K562 (cell line): ENCODE measurements around the gene SPATA32. TPM values are rescaled to one million over a fixed set of nuclear protein-coding genes. Genes with fewer than 3 reads are reported as not detected.
A peak's percentile ranks its signal among the peaks of the same experiment; 100 is the strongest.

ENCODE experiments used
- ATAC-seq: fragments of 200-7000 bp; cut with Tn5 transposase; 3 replicates; pipeline ENCODE4 v1.9.1; 2020; ENCODE audit warnings: moderate library complexity
- BruUV-seq: library from RNA; stranded (reverse); fragments of 400-500 nt; replicated peaks from 2 replicates; lab custom pipeline; 2021; lab: Mats Ljungman, UMichigan
- CTCF ChIA-PET: fragments of 300-600 bp; formaldehyde crosslinking; extraction: SDS; loops from one replicate; lab custom pipeline; 2021; ENCODE audit warnings: low intra/inter-chr PET ratio; lab: Yijun Ruan, JAX
- POLR2A ChIA-PET: fragments of 300-600, 350-650 bp; sonication (Branson Sonifier 250); formaldehyde crosslinking; extraction: SDS; loops from one replicate; lab custom pipeline; 2021; ENCODE audit warnings: antibody characterized with exemption, inconsistent platforms; lab: Yijun Ruan, JAX
- DNase-seq, 4 experiments: peaks; one replicate each; pipeline versions ENCODE4 v3.0.0 to v3.0.0-alpha.2; 2011 to 2018; ENCODE audit warnings: low spot score in 3 of 4, mixed read lengths in 3 of 4; ENCODE audit errors: extremely low read depth in 1 of 4
- FAIRE-seq: peaks from 2 replicates; lab custom pipeline; 2011; peaks lifted over from hg19 to GRCh38; lab: Jason Lieb, UNC
- H2AFZ ChIP-seq: 2 replicates; pipeline ENCODE4 v1.6.0; 2011; ENCODE audit warnings: low read depth, low read length, control low read depth, inconsistent platforms
- H3K27ac ChIP-seq: fragments of 200-600 bp; 3 replicates; pipeline ENCODE4 v1.8.0; 2011; ENCODE audit warnings: low read depth, mild to moderate bottlenecking, control low read depth, inconsistent platforms, low read length, moderate library complexity, mixed read lengths; ENCODE audit errors: extremely low read depth
- H3K27me3 ChIP-seq, 2 experiments: fragments of 300-600 bp in 1 of 2; 2 replicates in 1 of 2; 3 replicates in 1 of 2; pipeline versions ENCODE4 v1.6.0 to v1.8.0; 2011; ENCODE audit warnings: inconsistent platforms in 2 of 2, low read length in 2 of 2, mild to moderate bottlenecking in 1 of 2, mixed read lengths in 1 of 2, moderate library complexity in 1 of 2; ENCODE audit not compliant: control insufficient read depth in 2 of 2, insufficient read depth in 2 of 2
- H3K36me3 ChIP-seq: fragments of 300-600 bp; 3 replicates; pipeline ENCODE4 v1.8.0; 2011; ENCODE audit warnings: mild to moderate bottlenecking, low read length, inconsistent platforms; ENCODE audit not compliant: control insufficient read depth, insufficient read depth
- H3K4me1 ChIP-seq, 2 experiments: fragments of 200-600 bp in 1 of 2; replicated peaks in 1 of 2; 2 replicates in 1 of 2; 3 replicates in 1 of 2; pipeline versions ENCODE4 v1.5.1 to v1.8.0; 2011; ENCODE audit warnings: inconsistent platforms in 2 of 2, low read length in 2 of 2, mild to moderate bottlenecking in 1 of 2, mixed read lengths in 1 of 2, moderate library complexity in 1 of 2; ENCODE audit not compliant: control insufficient read depth in 2 of 2, insufficient read depth in 2 of 2
- H3K4me2 ChIP-seq: 2 replicates; pipeline ENCODE4 v1.6.1; 2011; ENCODE audit warnings: low read length, control low read depth, inconsistent platforms, mixed read lengths; ENCODE audit not compliant: insufficient read depth
- H3K4me3 ChIP-seq: fragments of 200-600 bp; sonication (generic), shearing (Covaris generic); 2 replicates; pipeline ENCODE4 v1.5.1; 2016; ENCODE audit warnings: control low read depth, inconsistent platforms
- H3K79me2 ChIP-seq: fragments of 200-600 bp; 3 replicates; pipeline ENCODE4 v1.8.0; 2011; ENCODE audit warnings: low read length, inconsistent platforms; ENCODE audit not compliant: control insufficient read depth, insufficient read depth
- H3K9ac ChIP-seq, 2 experiments: 2 replicates each; pipeline versions ENCODE4 v1.6.0 to v1.6.1; 2011; ENCODE audit warnings: low read depth in 2 of 2, low read length in 2 of 2, control low read depth in 1 of 2, inconsistent platforms in 1 of 2, mild to moderate bottlenecking in 1 of 2, mixed read lengths in 1 of 2; ENCODE audit not compliant: insufficient read depth in 1 of 2
- H3K9me1 ChIP-seq: one replicate; pipeline ENCODE4 v1.6.0; 2011; ENCODE audit warnings: inconsistent platforms, mild to moderate bottlenecking, low read length, moderate library complexity; ENCODE audit not compliant: control insufficient read depth, insufficient read depth
- H3K9me3 ChIP-seq: replicated peaks from 2 replicates; pipeline ENCODE4 v1.5.1; 2011; ENCODE audit warnings: low read depth, low read length, inconsistent platforms; ENCODE audit not compliant: control insufficient read depth, insufficient read depth
- H4K20me1 ChIP-seq: replicated peaks from 2 replicates; pipeline ENCODE4 v1.6.1; 2011; ENCODE audit warnings: low read length, inconsistent platforms, mixed read lengths; ENCODE audit not compliant: control insufficient read depth, insufficient read depth
- BACH1 ChIP-seq: fragments of 200-800 bp; sonication (Bioruptor generic); IDR thresholded peaks from 2 replicates; pipeline ENCODE4 v1.6.1; 2016; ENCODE audit warnings: missing genetic modification characterization, missing compliant biosample characterization
- CREM ChIP-seq: IDR thresholded peaks from 2 replicates; pipeline ENCODE4 v1.6.1; 2014; ENCODE audit warnings: antibody characterized with exemption, low read depth
- CXXC5 ChIP-seq: fragments of 250-450 bp; sonication (Bioruptor Pico); IDR thresholded peaks from 2 replicates; pipeline ENCODE4 v1.8.0; 2022; ENCODE audit warnings: inconsistent platforms, mild to moderate bottlenecking, moderate library complexity
- EWSR1 ChIP-seq: fragments of 450-650 bp; IDR thresholded peaks from 2 replicates; pipeline ENCODE4 v1.6.1; 2018; ENCODE audit warnings: borderline replicate concordance, mild to moderate bottlenecking, low read depth, moderate library complexity; ENCODE audit not compliant: partially characterized antibody
- GABPB1 ChIP-seq: sonication (generic); formaldehyde crosslinking; IDR thresholded peaks from 2 replicates; pipeline ENCODE4 v1.8.0; 2022; ENCODE audit warnings: mild to moderate bottlenecking, missing genetic modification reagents
- GATAD2B ChIP-seq: fragments of 450-650 bp; IDR thresholded peaks from 2 replicates; pipeline ENCODE4 v1.6.1; 2017; ENCODE audit warnings: mild to moderate bottlenecking, borderline replicate concordance
- HSF4 ChIP-seq: fragments of 250-450 bp; sonication (Bioruptor Pico); IDR thresholded peaks from 2 replicates; pipeline ENCODE4 v2.1.2; 2022; ENCODE audit warnings: mild to moderate bottlenecking, moderate library complexity, borderline replicate concordance
- L3MBTL2 ChIP-seq: fragments of 450-650 bp; IDR thresholded peaks from 2 replicates; pipeline ENCODE4 v1.6.1; 2016; ENCODE audit warnings: mild to moderate bottlenecking, moderate library complexity
- MIER1 ChIP-seq: fragments of 450-650 bp; IDR thresholded peaks from 2 replicates; pipeline ENCODE4 v1.6.1; 2016; ENCODE audit warnings: antibody characterized with exemption, mild to moderate bottlenecking, low read depth
- NCOA6 ChIP-seq: fragments of 450-650 bp; IDR thresholded peaks from 2 replicates; pipeline ENCODE4 v1.6.1; 2017; ENCODE audit warnings: mild to moderate bottlenecking
- RAD51 ChIP-seq: fragments of 450-650 bp; IDR thresholded peaks from 2 replicates; pipeline ENCODE4 v1.7.1; 2016; ENCODE audit warnings: low read depth, mild to moderate bottlenecking, borderline replicate concordance
- SMAD1 ChIP-seq: fragments of 150-350 bp; IDR thresholded peaks from 2 replicates; pipeline ENCODE4 v1.6.1; 2014; ENCODE audit warnings: low read length, low read depth; ENCODE audit not compliant: partially characterized antibody
- ZBTB17 ChIP-seq: fragments of 450-650 bp; formaldehyde crosslinking; IDR thresholded peaks from 2 replicates; pipeline ENCODE4 v1.4.0; 2020; ENCODE audit warnings: mild to moderate bottlenecking
- ZFX ChIP-seq: sonication (generic); formaldehyde crosslinking; IDR thresholded peaks from 2 replicates; pipeline ENCODE4 v1.8.0; 2022; ENCODE audit warnings: mild to moderate bottlenecking, missing genetic modification reagents, moderate library complexity
- ZHX1 ChIP-seq: fragments of 150-350 bp; conservative IDR thresholded peaks from 2 replicates; pipeline ENCODE4 v1.6.1; 2014; ENCODE audit warnings: low read length
- ZNF512 ChIP-seq: IDR thresholded peaks from 2 replicates; pipeline ENCODE4 v1.6.1; 2016; ENCODE audit warnings: missing genetic modification characterization, missing compliant biosample characterization
- ZSCAN32 ChIP-seq: fragments of 450-650 bp; formaldehyde crosslinking; IDR thresholded peaks from 2 replicates; pipeline ENCODE4 v1.4.0; 2020; ENCODE audit warnings: mild to moderate bottlenecking, moderate library complexity
- WGBS: fragments of 100-300 bp; shearing (Covaris generic); methylation state at CpG from one replicate; pipeline ENCODE4 v1.1.6; 2016; ENCODE audit warnings: low coverage, mixed read lengths; ENCODE audit not compliant: insufficient coverage; ENCODE audit errors: missing lambda C conversion rate; 5-methylcytosine and 5-hydroxymethylcytosine counted together
- in situ Hi-C: fragments of 300-500 bp; cut with MboI; formaldehyde crosslinking; loops from 4 replicates; pipeline ENCODE4 v1.15.0; 2018; ENCODE audit warnings: inconsistent platforms, mixed read lengths
- intact Hi-C: fragments of 100-400 bp; cut with micrococcal nuclease; formaldehyde crosslinking; loops from 2 replicates; pipeline ENCODE4 v1.14.2; 2022
- polyA plus RNA-seq, 8 experiments: library from polyadenylated mRNA; depleted of rRNA in 4 of 8; stranded (reverse) in 5 of 8; unstranded in 3 of 8; fragments of >200 nt; fragmentation: Nextera tagmentation in 2 of 8; fragmentation: Illumina TruSeq in 1 of 8; extraction: Ambion mirVana in 2 of 8; extraction: Trizol in 1 of 8; gene quantifications; 2 replicates each; pipeline versions ENCODE4 v1.2.1 to v1.2.3, GENCODE V29; 2011 to 2014; ENCODE audit warnings: inconsistent platforms in 1 of 8, missing spikeins in 1 of 8
- total RNA-seq, 7 experiments: library from RNA; depleted of rRNA in 6 of 7; stranded (reverse); fragments of >200 nt in 6 of 7; fragmentation: Illumina TruSeq in 2 of 7; extraction: Trizol in 2 of 7; gene quantifications; 2 replicates each; pipeline versions ENCODE4 v1.2.1 to v1.2.3, GENCODE V29; 2011 to 2021; ENCODE audit warnings: low replicate concordance in 1 of 7

SPATA32 gene
- total and polyA plus RNA-seq, 9 of the 15 experiments (the other 6 are each of a cell fraction or from before 2014, with no cell fraction given): 0.03 to 0.06 TPM; not detected in 7

GRCh38 chr17:45225964-45226530 lies 35.8 kb downstream of the SPATA32 start:
- Histone ChIP-seq H3K27me3 (no peaks in the 10 kb centered on the region), H2AFZ (peak overlapping the region; percentile 81), H3K9me3 (no peaks in the 10 kb centered on the region), H3K4me3 (peak overlapping the region; percentile 20), H3K27ac (peak overlapping the region; percentile 90), H3K9me1 (no peaks in the 10 kb centered on the region), H3K4me1 (peaks cover 78 to 96% of the 10 kb centered on the region in 2 experiments), H3K9ac (peak overlapping the region; percentile 77 to 85), H3K79me2 (peaks cover 75% of the 10 kb centered on the region), H3K36me3 (no peaks in the 10 kb centered on the region), H3K4me2 (peak overlapping the region; percentile 82), H4K20me1 (no peaks in the 10 kb centered on the region)
- POLR2A ChIA-PET: interaction anchor here (0.6 to 9.0 kb wide), 5 partner anchors 32 to 159 kb away, joined by 3 to 92 read pairs (median 4); partner anchors contain the start of genes HEXIM1 and HEXIM2
- peak; percentile 95 for FAIRE-seq
- peak; percentile 83 for ATAC-seq
- in situ Hi-C loops: no loop called here
- intact Hi-C loops: no loop called here
- BruUV-seq: no TSS peak
- CTCF ChIA-PET: no interaction called here
- DNase-seq: peak; percentile 84 to 93 (median 88)
- 2% methylated on average over 10 of the region's 11 CpGs for WGBS
- TF ChIP-seq NCOA6 (no peak), CXXC5 (CRISPR knock-in tag) (peak; percentile 52), HSF4 (CRISPR knock-in tag) (no peak), ZBTB17 (0 out of 2 replicates have a peak, but pooled peaks have one; percentile 58), CREM (peak; percentile 69; the same call in 1 of the 2 replicates), ZHX1 (no peak), EWSR1 (no peak), GABPB1 (CRISPR knock-in tag) (peak; percentile 67; the same call in 1 of the 2 replicates), ZSCAN32 (CRISPR knock-in tag) (no peak), ZFX (CRISPR knock-in tag) (peak; percentile 84), BACH1 (tag) (peak; percentile 43; the same call in 1 of the 2 replicates), RAD51 (0 out of 2 replicates have a peak, but pooled peaks have one; percentile 21), L3MBTL2 (peak; percentile 64), ZNF512 (tag) (no peak), MIER1 (no peak), SMAD1 (peak; percentile 13), GATAD2B (peak; percentile 31; the same call in 1 of the 2 replicates)
